Stimulated activated CD8-positive, alpha-beta memory T cell treated with anti-CD3 and anti-CD28 coated beads, Interleukin-15, amount 100 ng/mL, for 48 hours (primary cell): Measurements from ENCODE around the gene BCL11A.

Experiments used
- DNase-seq, 2 donors: peaks; one replicate each; pipeline ENCODE4 v3.0.0-alpha.2; 2020; ENCODE audit warnings: low read depth in 2 of 2

BCL11A gene

GRCh38 chr2:60407398-60407797, 146.1 kb downstream of the BCL11A start:
- DNase-seq = no peak

DNA sequence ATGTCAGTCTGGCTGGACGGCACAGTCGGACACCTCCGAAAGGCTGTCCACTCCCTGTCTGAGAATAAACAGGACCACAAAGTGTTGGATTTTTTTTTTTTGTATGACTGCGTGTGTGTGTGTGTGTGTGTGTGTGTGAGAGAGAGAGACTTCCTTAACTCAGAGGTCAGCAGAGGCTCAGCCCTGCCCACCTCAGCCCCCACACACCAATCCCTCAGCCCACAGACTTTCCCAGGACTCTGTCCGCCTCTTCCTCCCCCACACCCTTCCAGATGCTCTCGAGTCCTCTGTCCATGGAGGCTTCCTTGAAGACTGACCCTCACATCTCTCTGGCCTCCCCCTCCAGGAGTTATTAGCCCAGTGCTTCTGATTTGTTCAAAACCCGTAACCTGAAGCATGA, 147.3 kb downstream of the BCL11A start:
- DNase-seq = no peak

- no peak for DNase-seq
Measured at GRCh38 chr2:60405271-60405919, 148.1 kb downstream of the BCL11A start.
